ENCODE results near the gene TPO.
"Not testable (repeated sequence)": the region's sequence is repeated elsewhere in the genome, so short reads cannot be mapped to it uniquely, and the experiment has no call there.

The TPO gene

GRCh38 chr2:1512321-1513289, 99.3 kb downstream of the TPO start:
- no peak overlapping the region for H3K27ac Mint-ChIP-seq
- no peak for TF ChIP-seq CTCF (IDR thresholded peaks at IDR 0.05; ENCODE audit: unreplicated experiment in 3 of 3)
- peaks cover 9% of the 10 kb centered on the region for H3K9me3 Mint-ChIP-seq
- peaks cover 34% of the 10 kb centered on the region for H3K27me3 Mint-ChIP-seq (ENCODE audit: low read depth)
- no peaks in the 10 kb centered on the region for H3K36me3 Mint-ChIP-seq (ENCODE audit: low read depth)
- H3K4me1 Mint-ChIP-seq: no peaks in the 10 kb centered on the region
- no peak overlapping the region for H3K4me3 Mint-ChIP-seq

GRCh38 chr2:1514391-1515072, 101.3 kb downstream of the TPO start:
- no peak overlapping the region for H3K4me3 Mint-ChIP-seq
- TF ChIP-seq CTCF (IDR thresholded peaks at IDR 0.05; ENCODE audit: unreplicated experiment in 3 of 3): no peak
- peaks cover 4% of the 10 kb centered on the region for H3K4me1 Mint-ChIP-seq
- no peaks in the 10 kb centered on the region for H3K36me3 Mint-ChIP-seq (ENCODE audit: low read depth)
- peaks cover 31% of the 10 kb centered on the region for H3K27me3 Mint-ChIP-seq (ENCODE audit: low read depth)
- peaks cover 4% of the 10 kb centered on the region for H3K9me3 Mint-ChIP-seq
- no peak overlapping the region for H3K27ac Mint-ChIP-seq

GRCh38 chr2:1515073-1515430, 101.8 kb downstream of the TPO start:
- no peak for TF ChIP-seq CTCF (IDR thresholded peaks at IDR 0.05; ENCODE audit: unreplicated experiment in 3 of 3)
- Mint-ChIP-seq H3K9me3 (no peaks in the 10 kb centered on the region), H3K4me3 (no peak overlapping the region), H3K36me3 (ENCODE audit: low read depth) (no peaks in the 10 kb centered on the region), H3K27me3 (ENCODE audit: low read depth) (peaks cover 26% of the 10 kb centered on the region), H3K27ac (no peak overlapping the region), H3K4me1 (peaks cover 4% of the 10 kb centered on the region)

GRCh38 chr2:1515986-1516797, 102.9 kb downstream of the TPO start:
- H3K4me3 Mint-ChIP-seq: no peak overlapping the region
- peaks cover 4% of the 10 kb centered on the region for H3K4me1 Mint-ChIP-seq
- no peaks in the 10 kb centered on the region for H3K9me3 Mint-ChIP-seq
- H3K27ac Mint-ChIP-seq: no peak overlapping the region
- H3K27me3 Mint-ChIP-seq (ENCODE audit: low read depth): peaks cover 20% of the 10 kb centered on the region
- TF ChIP-seq CTCF (IDR thresholded peaks at IDR 0.05; ENCODE audit: unreplicated experiment in 3 of 3): no peak
- H3K36me3 Mint-ChIP-seq (ENCODE audit: low read depth): no peaks in the 10 kb centered on the region

GRCh38 chr2:1516798-1517060, 103.5 kb downstream of the TPO start:
- Mint-ChIP-seq H3K27ac (no peak overlapping the region), H3K9me3 (no peaks in the 10 kb centered on the region), H3K4me1 (peaks cover 4% of the 10 kb centered on the region), H3K36me3 (ENCODE audit: low read depth) (no peaks in the 10 kb centered on the region), H3K4me3 (no peak overlapping the region), H3K27me3 (ENCODE audit: low read depth) (peaks cover 18% of the 10 kb centered on the region)
- TF ChIP-seq CTCF (IDR thresholded peaks at IDR 0.05; ENCODE audit: unreplicated experiment in 3 of 3): no peak

- H3K9me3 Mint-ChIP-seq; H3K36me3 Mint-ChIP-seq (ENCODE audit: low read depth); H3K4me3 Mint-ChIP-seq; H3K4me1 Mint-ChIP-seq; H3K27ac Mint-ChIP-seq: not testable (repeated sequence)
- peaks cover 18% of the 10 kb centered on the region for H3K27me3 Mint-ChIP-seq (ENCODE audit: low read depth)
Observed at GRCh38 chr2:1517291-1517690, 104.0 kb downstream of the TPO start.
